Glutamatergic neuron (in vitro differentiated cells): ENCODE data around the gene POLN. TPM values are rescaled to one million over a fixed set of nuclear protein-coding genes. Genes with fewer than 3 reads are reported as not detected.
A peak's percentile ranks its signal among the peaks of the same experiment; 100 is the strongest.

Source experiments
- DNase-seq: peaks from one replicate; pipeline ENCODE4 v3.0.0; 2022
- H3K27ac Mint-ChIP-seq: one replicate; pipeline ENCODE4 v1.8.0; 2020; ENCODE audit warnings: mild to moderate bottlenecking, mixed read lengths, inconsistent platforms; ENCODE audit not compliant: unreplicated experiment
- H3K27me3 Mint-ChIP-seq: one replicate; pipeline ENCODE4 v1.8.0; 2020; ENCODE audit warnings: mild to moderate bottlenecking, moderate library complexity, mixed read lengths, inconsistent platforms; ENCODE audit not compliant: unreplicated experiment
- H3K36me3 Mint-ChIP-seq: one replicate; pipeline ENCODE4 v1.8.0; 2020; ENCODE audit warnings: mild to moderate bottlenecking, mixed read lengths, inconsistent platforms; ENCODE audit not compliant: unreplicated experiment
- H3K4me1 Mint-ChIP-seq: one replicate; pipeline ENCODE4 v1.8.0; 2020; ENCODE audit warnings: mild to moderate bottlenecking, low read depth, mixed read lengths, inconsistent platforms; ENCODE audit not compliant: unreplicated experiment
- H3K4me3 Mint-ChIP-seq: one replicate; pipeline ENCODE4 v1.8.0; 2020; ENCODE audit warnings: mild to moderate bottlenecking, mixed read lengths, inconsistent platforms; ENCODE audit not compliant: unreplicated experiment
- H3K9me3 Mint-ChIP-seq: one replicate; pipeline ENCODE4 v1.8.0; 2020; ENCODE audit warnings: mild to moderate bottlenecking, moderate library complexity, mixed read lengths, inconsistent platforms; ENCODE audit not compliant: unreplicated experiment
- CTCF ChIP-seq: fragments of 200-600 bp; sonication (generic); IDR thresholded peaks from one replicate; pipeline ENCODE4 v1.5.0; 2021; ENCODE audit not compliant: partially characterized antibody, unreplicated experiment
- total RNA-seq: library from RNA; stranded (reverse); fragmentation: NEBNext Ultra II Directional; extraction: Animal tissue kit (Norgen Biotek cat#: 25700); gene quantifications from one replicate; pipeline ENCODE4 v1.2.1, GENCODE V29; 2021; ENCODE audit not compliant: unreplicated experiment

Gene POLN
- total RNA-seq, 1 donor from 2014 or later, result 6.8 TPM

- no peaks in the 10 kb centered on the region for H3K36me3 Mint-ChIP-seq
- H3K4me3 Mint-ChIP-seq, result no peak overlapping the region
- no peak overlapping the region for H3K27ac Mint-ChIP-seq
- H3K9me3 Mint-ChIP-seq, result peaks cover 7% of the 10 kb centered on the region
- no peaks in the 10 kb centered on the region for H3K4me1 Mint-ChIP-seq
- DNase-seq, result peak; percentile 13
- peaks cover 6% of the 10 kb centered on the region for H3K27me3 Mint-ChIP-seq
- TF ChIP-seq CTCF, result no peak
Measured at GRCh38 chr4:2074588-2074987, 167.3 kb downstream of the POLN start.

- Mint-ChIP-seq H3K36me3 (no peaks in the 10 kb centered on the region), H3K4me3 (no peak overlapping the region), H3K27ac (no peak overlapping the region), H3K27me3 (peaks cover 2% of the 10 kb centered on the region), H3K4me1 (no peaks in the 10 kb centered on the region), H3K9me3 (peaks cover 7% of the 10 kb centered on the region)
- peak; percentile 27 for DNase-seq
- no peak for TF ChIP-seq CTCF
Measured at GRCh38 chr4:2073808-2074481, 168.0 kb downstream of the POLN start.

GRCh38 chr4:2072971-2073807, 168.7 kb downstream of the POLN start:
- Mint-ChIP-seq H3K36me3 (no peaks in the 10 kb centered on the region), H3K27me3 (peaks cover 4% of the 10 kb centered on the region), H3K27ac (no peak overlapping the region), H3K9me3 (peaks cover 4% of the 10 kb centered on the region), H3K4me3 (no peak overlapping the region), H3K4me1 (no peaks in the 10 kb centered on the region)
- no peak for TF ChIP-seq CTCF
- peak; percentile 11 for DNase-seq

DNA sequence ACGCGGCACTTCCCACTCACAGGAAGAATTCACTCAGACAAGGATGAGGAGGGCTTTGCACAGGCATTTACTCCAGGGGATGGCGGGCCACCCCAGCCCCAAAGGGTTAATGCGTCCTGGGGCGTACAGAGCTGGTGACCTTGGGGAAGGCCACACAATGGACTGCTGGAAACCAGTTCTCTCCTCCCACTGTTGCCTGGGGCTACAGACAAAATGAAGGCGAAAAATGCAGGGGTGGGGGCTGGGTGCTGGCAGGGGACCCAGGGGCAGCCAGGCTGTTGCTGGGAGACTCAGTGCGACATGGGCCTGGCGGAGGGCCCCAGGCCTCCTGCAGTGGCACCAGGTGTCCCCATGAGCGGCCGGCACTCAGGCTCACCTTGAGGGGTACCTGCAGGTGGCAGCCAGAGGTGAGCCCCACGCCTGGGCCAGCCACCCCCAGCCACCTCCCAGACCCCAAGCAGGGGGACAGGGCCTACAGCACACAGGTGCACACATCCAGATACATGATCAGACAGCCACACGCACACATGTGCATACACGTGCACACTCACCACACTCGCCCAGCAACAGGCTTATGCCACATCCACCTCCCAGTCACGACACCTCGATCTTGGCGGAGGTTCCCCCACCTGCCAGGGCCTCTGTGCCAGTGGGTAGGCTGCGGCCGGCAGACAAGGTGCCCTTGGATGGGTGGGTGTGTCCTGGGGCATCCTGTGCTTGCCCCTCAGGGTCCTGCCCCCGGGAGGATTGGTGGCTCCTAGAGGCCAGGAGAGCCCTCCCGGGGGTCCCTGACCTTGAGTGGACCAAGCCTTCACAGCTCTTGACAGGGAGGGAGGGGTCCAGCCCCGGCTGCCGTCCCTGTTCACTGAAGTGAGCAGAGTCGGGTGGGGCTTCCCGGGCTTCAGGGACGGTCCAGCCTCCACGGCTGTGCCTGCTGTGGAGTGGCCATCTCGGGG, 169.7 kb downstream of the POLN start:
- Mint-ChIP-seq H3K27me3 (peaks cover 4% of the 10 kb centered on the region), H3K4me1 (no peaks in the 10 kb centered on the region), H3K9me3 (peaks cover 7% of the 10 kb centered on the region), H3K27ac (no peak overlapping the region), H3K4me3 (no peak overlapping the region), H3K36me3 (no peaks in the 10 kb centered on the region)
- DNase-seq, result peak; percentile 17
- TF ChIP-seq CTCF, result no peak
